Measurements from ENCODE around the gene PEBP1.
"Not testable (repeated sequence)": the region's sequence is repeated elsewhere in the genome, so short reads cannot be mapped to it uniquely, and the experiment has no call there.

PEBP1 gene

DNA sequence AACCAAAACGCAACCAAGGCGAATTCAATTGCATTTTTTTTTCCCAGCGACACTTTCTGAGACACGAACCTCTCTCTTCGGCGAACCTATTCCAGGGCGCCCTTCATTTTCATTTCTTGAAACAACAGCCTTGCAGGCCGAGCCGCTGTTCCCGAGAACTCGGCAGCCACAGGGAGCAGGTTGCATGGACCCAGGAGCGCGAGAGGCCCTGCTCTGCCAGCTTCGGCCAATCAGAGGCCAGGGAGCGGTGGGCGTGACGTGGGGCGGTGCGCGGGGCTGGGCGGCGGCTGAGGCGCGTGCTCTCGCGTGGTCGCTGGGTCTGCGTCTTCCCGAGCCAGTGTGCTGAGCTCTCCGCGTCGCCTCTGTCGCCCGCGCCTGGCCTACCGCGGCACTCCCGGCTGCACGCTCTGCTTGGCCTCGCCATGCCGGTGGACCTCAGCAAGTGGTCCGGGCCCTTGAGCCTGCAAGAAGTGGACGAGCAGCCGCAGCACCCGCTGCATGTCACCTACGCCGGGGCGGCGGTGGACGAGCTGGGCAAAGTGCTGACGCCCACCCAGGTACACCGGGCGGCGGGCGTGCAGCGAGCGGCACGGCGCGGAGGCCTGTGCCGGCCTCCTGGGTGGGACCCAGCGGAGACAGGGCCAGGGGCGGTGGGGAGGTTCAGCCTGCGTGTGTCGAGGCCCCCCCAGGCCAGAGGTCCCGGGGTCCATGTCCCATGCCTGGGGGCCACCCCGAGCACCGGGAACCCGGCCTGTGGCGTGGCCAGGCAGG is at the start of gene PEBP1:
PEBP1 (plus strand) TSS at position 337 of the 771 bp plus-strand sequence; CDS start at position 423, 86 bp downstream.
- peak; percentile 92 for DNase-seq

GRCh38 chr12:118089782-118090181 is 46.1 kb upstream of the PEBP1 start:
- DNase-seq, result no peak

DNA sequence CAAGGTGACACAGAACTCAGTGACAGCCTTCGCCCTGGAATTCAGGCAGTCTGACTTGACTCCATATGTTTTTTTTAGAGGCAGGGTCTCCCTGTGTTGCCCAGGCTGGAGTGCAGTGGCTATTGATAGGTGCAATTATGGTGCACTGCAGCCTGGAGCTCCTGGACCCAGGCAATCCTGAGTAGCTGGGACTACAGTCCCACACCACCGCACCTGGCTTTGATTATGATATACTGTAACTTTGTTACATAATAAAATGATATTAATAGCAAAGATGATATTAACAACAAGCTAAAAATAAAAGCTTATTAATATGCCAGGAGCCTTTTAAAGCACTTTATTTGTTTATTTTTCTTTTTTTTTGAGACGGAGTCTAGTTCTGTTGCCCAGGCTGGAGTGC is 41.9 kb upstream of the PEBP1 start:
- no peak for DNase-seq

DNA sequence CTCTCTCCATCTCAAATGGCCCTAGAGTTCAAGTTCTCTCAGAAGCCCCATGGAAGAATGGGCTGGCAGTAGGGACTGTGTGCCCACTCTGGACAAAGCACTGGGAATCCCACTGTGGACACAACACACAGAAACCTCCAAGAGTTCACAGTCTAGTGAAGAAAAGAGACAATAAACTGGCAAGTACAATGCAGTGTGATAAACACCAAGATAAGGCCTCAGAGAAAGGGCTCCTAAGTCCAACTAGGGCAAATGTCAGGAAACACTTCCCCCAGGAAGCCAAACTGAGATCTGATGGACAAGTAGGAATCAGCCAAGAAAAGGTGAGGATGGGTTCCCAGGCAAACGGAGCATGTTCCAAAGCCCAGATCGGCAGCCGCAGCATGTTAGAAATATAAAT is 37.5 kb upstream of the PEBP1 start:
- DNase-seq, result no peak

GRCh38 chr12:118098911-118099671 is 36.8 kb upstream of the PEBP1 start:
- DNase-seq, result no peak

GRCh38 chr12:118101051-118101450 is 34.9 kb upstream of the PEBP1 start:
- DNase-seq, result no peak

- DNase-seq, result no peak
Observed at GRCh38 chr12:118102070-118102469, 33.9 kb upstream of the PEBP1 start.

- DNase-seq, result no peak
Observed at GRCh38 chr12:118102609-118103008, 33.3 kb upstream of the PEBP1 start.

DNA sequence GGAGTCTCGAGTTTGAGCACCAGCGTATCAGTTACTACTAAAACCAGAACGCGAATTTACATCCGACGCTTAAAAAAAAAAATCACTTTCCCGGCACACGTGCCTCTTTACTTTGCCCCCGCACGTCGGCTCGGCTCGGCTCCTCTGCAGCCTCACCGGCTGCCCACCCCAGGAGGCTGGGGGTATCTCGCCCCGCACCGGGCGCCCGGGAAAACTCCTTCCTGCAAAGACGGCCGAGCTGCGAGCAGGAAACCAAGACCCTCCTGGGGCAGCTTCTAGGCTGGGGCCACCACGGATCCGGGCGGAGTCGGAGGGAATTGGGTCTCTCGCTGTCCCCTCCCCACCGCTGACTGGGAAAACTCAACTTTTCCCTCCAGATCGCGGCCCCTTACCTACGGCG is 32.7 kb upstream of the PEBP1 start:
- DNase-seq, result no peak

DNA sequence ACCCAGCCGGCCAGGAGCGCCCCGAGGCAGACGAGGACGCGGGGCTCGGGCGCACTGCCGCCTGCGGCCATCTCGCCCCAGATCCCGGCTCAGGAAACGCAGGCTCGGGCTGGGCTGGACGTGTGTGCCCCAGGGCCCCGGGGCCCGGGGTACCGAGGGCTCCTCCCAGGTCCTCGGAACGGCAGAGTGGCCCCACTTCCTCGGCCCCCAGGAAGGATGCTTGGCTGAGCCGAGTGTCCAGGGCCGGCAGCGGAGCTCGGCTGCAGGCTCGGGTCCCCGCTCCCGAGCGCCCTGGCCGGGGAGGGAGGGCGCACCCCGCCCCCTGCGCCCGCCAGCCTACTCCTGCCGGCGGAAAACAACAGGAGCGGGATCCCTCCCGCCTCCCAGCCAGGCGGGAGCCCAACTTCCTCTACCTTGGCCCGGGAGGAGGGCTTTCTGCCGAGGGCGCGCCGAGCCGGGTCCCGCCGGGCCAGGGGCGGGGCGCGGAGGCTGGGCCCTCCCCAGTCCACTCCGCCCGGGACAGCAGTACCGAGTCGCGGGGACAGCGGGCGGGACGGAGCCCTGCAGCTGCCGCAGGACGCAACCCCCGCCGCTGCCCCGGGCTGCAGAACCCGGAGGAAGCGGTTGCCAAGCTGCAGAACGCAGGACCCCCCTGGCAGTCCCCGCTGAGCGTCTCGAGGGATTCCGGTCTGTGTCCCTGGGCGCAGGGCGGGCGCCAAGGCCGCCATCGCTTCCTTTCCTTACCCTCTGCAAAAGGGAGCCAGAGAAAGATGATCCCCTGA is 32.1 kb upstream of the PEBP1 start, which contains the start of gene VSIG10:
VSIG10 (minus strand) TSS at position 411 of the 782 bp plus-strand sequence; CDS start at position 71, 340 bp downstream.
- DNase-seq, result peak; percentile 11

GRCh38 chr12:118107011-118107410 is 28.9 kb upstream of the PEBP1 start:
- DNase-seq, result no peak

GRCh38 chr12:118107694-118108093 is 28.2 kb upstream of the PEBP1 start:
- DNase-seq, result no peak

DNA sequence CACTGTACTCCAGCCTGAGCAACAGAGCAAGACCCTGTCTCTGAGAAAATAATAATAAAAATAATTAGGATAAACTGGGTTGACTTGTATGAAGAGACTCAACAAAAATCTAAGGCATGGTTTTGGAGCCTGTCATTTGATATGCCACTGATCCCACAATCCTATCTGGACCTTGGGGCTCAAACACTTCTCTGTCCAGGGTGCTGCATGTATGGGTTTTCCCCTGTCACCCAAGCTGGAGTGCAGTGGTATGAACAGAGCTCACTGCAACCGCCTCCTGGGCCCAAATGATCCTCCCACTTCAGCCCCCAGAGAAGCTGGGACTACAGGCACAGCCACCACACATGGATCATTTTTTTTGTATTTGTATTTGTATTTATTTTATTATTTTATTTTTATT is 26.8 kb upstream of the PEBP1 start:
- no peak for DNase-seq

DNA sequence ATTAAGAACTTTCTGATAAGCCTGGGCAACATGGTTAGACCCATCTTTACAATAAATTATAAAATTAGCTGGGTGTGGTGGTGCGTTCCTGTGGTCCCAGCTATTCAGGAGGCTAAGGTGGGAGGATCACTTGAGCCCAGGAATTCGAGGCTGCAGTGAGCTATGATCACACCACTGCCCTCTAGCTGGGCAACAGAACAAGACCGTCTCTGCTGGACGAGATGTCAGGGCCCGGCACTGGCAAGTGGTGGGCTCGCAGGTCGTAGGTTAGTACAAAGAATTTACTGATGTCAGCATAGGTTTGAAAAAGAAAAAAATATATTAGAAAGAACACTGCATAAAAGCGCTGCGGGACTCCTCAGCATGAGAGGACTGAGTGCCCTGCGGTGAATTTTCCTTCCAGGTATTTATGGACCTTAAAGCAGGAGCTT is 16.5 kb upstream of the PEBP1 start:
- DNase-seq, result no peak

GRCh38 chr12:118120579-118121363 is 15.2 kb upstream of the PEBP1 start:
- peak; percentile 63 for DNase-seq

- DNase-seq, result no peak
Observed at GRCh38 chr12:118122264-118122663, 13.7 kb upstream of the PEBP1 start.

GRCh38 chr12:118124333-118124874 is 11.5 kb upstream of the PEBP1 start:
- no peak for DNase-seq

DNA sequence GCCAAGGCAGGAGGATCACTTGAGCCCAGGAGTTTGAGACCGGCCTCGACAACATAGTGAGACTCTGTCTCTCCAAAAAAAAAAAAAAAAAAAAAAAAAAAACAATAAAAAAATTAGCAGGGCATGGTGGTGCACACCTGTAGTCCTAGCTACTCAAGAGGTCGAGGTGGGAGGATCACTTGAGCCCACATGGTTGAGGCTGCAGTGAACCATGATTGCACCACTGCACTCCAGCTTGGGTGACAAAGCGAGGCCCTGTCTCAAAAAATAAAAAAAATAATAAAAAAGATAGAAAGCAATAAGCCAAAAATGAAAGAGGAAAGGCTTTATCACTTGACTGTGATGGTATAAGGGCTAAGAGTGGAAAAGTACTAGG is 10.2 kb upstream of the PEBP1 start:
- DNase-seq, result no peak

GRCh38 chr12:118126119-118126757 is 9.7 kb upstream of the PEBP1 start:
- DNase-seq, result no peak

DNA sequence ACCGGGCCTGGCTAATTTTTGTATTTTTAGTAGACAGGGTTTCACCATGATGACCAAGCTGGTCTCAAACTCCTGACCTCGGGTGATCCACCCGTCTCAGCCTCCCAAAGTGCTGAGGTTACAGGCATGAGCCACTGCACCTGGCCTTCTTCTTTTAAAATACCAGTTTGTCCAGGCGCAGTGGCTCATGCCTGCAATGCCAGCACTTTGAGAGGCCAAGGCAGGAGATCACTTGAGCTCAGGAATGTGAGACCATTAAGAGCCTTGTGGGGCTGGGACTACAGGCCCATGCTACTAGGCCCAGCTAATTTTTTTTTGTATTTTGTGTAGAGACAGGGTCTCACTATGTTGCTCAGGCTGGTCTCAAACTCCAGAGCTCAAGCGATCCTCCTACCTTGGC is 8.1 kb upstream of the PEBP1 start:
- no peak for DNase-seq

GRCh38 chr12:118129436-118129835 is 6.5 kb upstream of the PEBP1 start:
- not testable (repeated sequence) for DNase-seq

DNA sequence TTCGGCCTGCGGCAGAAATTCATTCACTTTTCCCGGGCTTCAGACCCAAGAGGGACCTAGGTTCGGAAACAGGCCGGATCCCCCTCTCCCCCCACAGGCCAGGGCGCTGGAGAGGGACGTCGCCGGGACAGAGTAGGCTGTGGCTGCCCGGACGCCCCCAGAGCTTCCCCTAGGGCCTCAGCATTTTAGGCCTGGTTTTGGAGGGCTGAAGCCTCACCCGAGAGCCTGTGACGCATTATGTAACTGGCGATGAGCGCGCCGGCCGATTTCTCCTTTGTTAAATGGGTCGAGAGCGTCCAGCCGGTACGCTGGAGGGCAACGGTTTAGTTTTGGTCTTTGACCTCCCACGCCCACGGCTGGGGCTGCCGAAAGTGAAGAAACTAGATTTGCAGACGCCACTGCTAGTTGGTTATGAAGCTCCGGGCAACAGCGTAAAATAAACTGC is 657 bp downstream of the PEBP1 start:
- DNase-seq, result peak; percentile 25
